Left ventricle myocardium inferior (tissue), 1 donor: ENCODE measurements around the gene VPS13A. TPM values are rescaled to one million over a fixed set of nuclear protein-coding genes. Genes with fewer than 3 reads are reported as not detected.

Experiments used
- DNase-seq: peaks from one replicate; pipeline ENCODE4 v3.0.0-alpha.2; 2020
- H3K27ac ChIP-seq: fragments of 200-600 bp; replicated peaks from 2 replicates; pipeline ENCODE4 v1.8.0; 2021
- H3K27me3 ChIP-seq: fragments of 200-600 bp; 2 replicates; pipeline ENCODE4 v1.8.0; 2021; ENCODE audit warnings: low read depth
- H3K36me3 ChIP-seq: fragments of 200-600 bp; 2 replicates; pipeline ENCODE4 v1.8.0; 2021
- H3K4me1 ChIP-seq: fragments of 200-600 bp; 2 replicates; pipeline ENCODE4 v1.8.0; 2021
- H3K4me3 ChIP-seq: fragments of 200-600 bp; 2 replicates; pipeline ENCODE4 v1.8.0; 2021; ENCODE audit warnings: mild to moderate bottlenecking, moderate library complexity
- H3K9me3 ChIP-seq: fragments of 200-600 bp; replicated peaks from 2 replicates; pipeline ENCODE4 v1.8.0; 2021
- CTCF ChIP-seq: fragments of 200-600 bp; IDR thresholded peaks from 2 replicates; pipeline ENCODE4 v1.8.0; 2021; ENCODE audit warnings: antibody characterized with exemption, mild to moderate bottlenecking, borderline replicate concordance
- intact Hi-C: fragments of 100-400 bp; cut with micrococcal nuclease; formaldehyde crosslinking; loops from one replicate; pipeline ENCODE4 v1.11.0; 2022
- total RNA-seq: library from RNA; stranded (reverse); fragmentation: NEBNext Ultra II Directional; extraction: Animal tissue kit (Norgen Biotek cat#: 25700); gene quantifications from one replicate; pipeline ENCODE4 v1.2.1, GENCODE V29; 2021
- donor health status: DM: no; HTN: yes; CAD: no; lungs with severe emphysema.

VPS13A gene
- total RNA-seq, 1 donor from 2014 or later: 32.5 TPM

- Histone ChIP-seq H3K4me1 (no peaks in the 10 kb centered on the region), H3K27ac (no peak overlapping the region), H3K36me3 (no peaks in the 10 kb centered on the region), H3K9me3 (no peaks in the 10 kb centered on the region), H3K27me3 (no peaks in the 10 kb centered on the region), H3K4me3 (no peak overlapping the region)
- no peak for TF ChIP-seq CTCF
- intact Hi-C loops: no loop called here
- DNase-seq: no peak
Observed at GRCh38 chr9:77304543-77304942, 127.2 kb downstream of the VPS13A start.

- DNase-seq: no peak
- H3K36me3 ChIP-seq: peaks cover 9% of the 10 kb centered on the region
- no peaks in the 10 kb centered on the region for H3K27me3 ChIP-seq
- no peak for TF ChIP-seq CTCF
- H3K4me1 ChIP-seq: no peaks in the 10 kb centered on the region
- H3K9me3 ChIP-seq: no peaks in the 10 kb centered on the region
- intact Hi-C loops: no loop called here
- H3K27ac ChIP-seq: no peak overlapping the region
- no peak overlapping the region for H3K4me3 ChIP-seq
Observed at GRCh38 chr9:77305622-77306400, 128.5 kb downstream of the VPS13A start.

- H3K4me3 ChIP-seq: no peak overlapping the region
- no peaks in the 10 kb centered on the region for H3K27me3 ChIP-seq
- H3K36me3 ChIP-seq: peaks cover 17% of the 10 kb centered on the region
- intact Hi-C loops: no loop called here
- no peaks in the 10 kb centered on the region for H3K9me3 ChIP-seq
- no peaks in the 10 kb centered on the region for H3K4me1 ChIP-seq
- TF ChIP-seq CTCF: no peak
- no peak for DNase-seq
- no peak overlapping the region for H3K27ac ChIP-seq
Observed at GRCh38 chr9:77307166-77307565, 129.8 kb downstream of the VPS13A start.

- peaks cover 45% of the 10 kb centered on the region for H3K36me3 ChIP-seq
- intact Hi-C loops: no loop called here
- H3K4me1 ChIP-seq: no peaks in the 10 kb centered on the region
- no peak overlapping the region for H3K4me3 ChIP-seq
- no peak for TF ChIP-seq CTCF
- DNase-seq: no peak
- H3K9me3 ChIP-seq: no peaks in the 10 kb centered on the region
- H3K27ac ChIP-seq: no peak overlapping the region
- H3K27me3 ChIP-seq: no peaks in the 10 kb centered on the region
Observed at GRCh38 chr9:77316058-77316457, 138.7 kb downstream of the VPS13A start.

- no peak for DNase-seq
- no peaks in the 10 kb centered on the region for H3K4me1 ChIP-seq
- no peaks in the 10 kb centered on the region for H3K27me3 ChIP-seq
- TF ChIP-seq CTCF: no peak
- no peak overlapping the region for H3K27ac ChIP-seq
- H3K4me3 ChIP-seq: no peak overlapping the region
- intact Hi-C loops: no loop called here
- peaks cover 7% of the 10 kb centered on the region for H3K9me3 ChIP-seq
- peaks cover 51% of the 10 kb centered on the region for H3K36me3 ChIP-seq
Observed at GRCh38 chr9:77325058-77325457, 147.7 kb downstream of the VPS13A start.
